Measurements from ENCODE around the gene INO80.

- TF ChIP-seq POLR2AphosphoS5 (IDR thresholded peaks at IDR 0.05) (no peak), POLR2A (IDR thresholded peaks at IDR 0.05) (no peak), CTCF (IDR thresholded peaks at IDR 0.05) (no peak), EP300 (IDR thresholded peaks at IDR 0.05) (no peak)
Observed at GRCh38 chr15:41128174-41128902, 12.3 kb upstream of the INO80 start.

Data from sigmoid colon (tissue), 4 donors.